Measurements from ENCODE around the gene GPR152. TPM values are rescaled to one million over a fixed set of nuclear protein-coding genes. Genes with fewer than 3 reads are reported as not detected.
"Not testable (repeated sequence)": the region's sequence is repeated elsewhere in the genome, so short reads cannot be mapped to it uniquely, and the experiment has no call there.

The GPR152 gene
- total RNA-seq, 4 donors from 2014 or later, result not detected

DNA sequence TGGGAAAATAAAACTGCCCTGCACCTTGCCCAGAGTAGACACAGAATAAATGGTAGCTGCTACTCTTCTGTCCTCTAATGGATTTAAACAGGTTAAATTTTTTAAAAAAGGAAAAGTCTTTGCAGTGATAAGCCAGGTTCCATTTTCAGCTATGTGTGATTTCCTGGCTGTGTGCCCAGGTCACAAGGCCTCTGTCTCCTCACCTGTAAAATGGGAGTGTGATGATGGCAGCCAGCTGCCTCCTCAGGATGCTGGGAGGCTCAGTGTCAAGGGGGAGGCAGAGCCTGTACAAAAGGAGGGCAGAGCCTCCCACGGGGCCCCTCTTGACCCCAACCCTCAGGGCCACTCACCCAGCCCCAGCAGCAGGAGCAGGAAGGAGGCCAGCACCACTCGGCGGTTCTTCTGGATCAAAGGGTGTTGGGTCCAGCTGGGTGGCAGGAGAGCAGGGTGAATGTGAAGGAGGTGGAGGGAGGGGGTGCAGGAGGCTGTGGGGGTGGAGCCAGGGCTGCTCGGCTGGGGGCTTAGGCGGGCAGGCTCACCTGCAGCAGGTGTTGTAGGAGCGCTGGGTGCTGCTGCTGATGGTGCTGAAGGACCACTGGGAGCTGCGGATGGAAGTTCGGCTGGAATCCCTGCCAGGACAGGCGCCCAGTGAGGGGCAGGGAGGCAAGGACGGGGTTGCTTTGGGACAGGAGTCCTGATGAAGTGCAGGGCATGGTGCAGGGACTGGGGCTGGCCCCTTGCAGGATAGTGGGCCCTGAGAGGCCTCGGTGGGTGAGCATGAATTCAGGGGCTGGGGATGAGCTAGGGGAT lies 14.6 kb upstream of the GPR152 start:
- intact Hi-C loops (cut with DNase I; ENCODE audit: low total_unique reads), result no loop called here
- WGBS, 2 donors, result 49 to 68% methylated on average over 11 of the region's 11 CpGs
- DNase-seq (ENCODE audit: low spot score in 2 of 2), result no peak
- no peak overlapping the region for H3K4me3 ChIP-seq (ENCODE audit: low read depth, poor library complexity, severe bottlenecking)
- TF ChIP-seq, protein P1, sequence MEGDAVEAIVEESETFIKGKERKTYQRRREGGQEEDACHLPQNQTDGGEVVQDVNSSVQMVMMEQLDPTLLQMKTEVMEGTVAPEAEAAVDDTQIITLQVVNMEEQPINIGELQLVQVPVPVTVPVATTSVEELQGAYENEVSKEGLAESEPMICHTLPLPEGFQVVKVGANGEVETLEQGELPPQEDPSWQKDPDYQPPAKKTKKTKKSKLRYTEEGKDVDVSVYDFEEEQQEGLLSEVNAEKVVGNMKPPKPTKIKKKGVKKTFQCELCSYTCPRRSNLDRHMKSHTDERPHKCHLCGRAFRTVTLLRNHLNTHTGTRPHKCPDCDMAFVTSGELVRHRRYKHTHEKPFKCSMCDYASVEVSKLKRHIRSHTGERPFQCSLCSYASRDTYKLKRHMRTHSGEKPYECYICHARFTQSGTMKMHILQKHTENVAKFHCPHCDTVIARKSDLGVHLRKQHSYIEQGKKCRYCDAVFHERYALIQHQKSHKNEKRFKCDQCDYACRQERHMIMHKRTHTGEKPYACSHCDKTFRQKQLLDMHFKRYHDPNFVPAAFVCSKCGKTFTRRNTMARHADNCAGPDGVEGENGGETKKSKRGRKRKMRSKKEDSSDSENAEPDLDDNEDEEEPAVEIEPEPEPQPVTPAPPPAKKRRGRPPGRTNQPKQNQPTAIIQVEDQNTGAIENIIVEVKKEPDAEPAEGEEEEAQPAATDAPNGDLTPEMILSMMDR (IDR thresholded peaks at IDR 0.05), result no peak
- TF ChIP-seq POLR2A (IDR thresholded peaks at IDR 0.05), result no peak

DNA sequence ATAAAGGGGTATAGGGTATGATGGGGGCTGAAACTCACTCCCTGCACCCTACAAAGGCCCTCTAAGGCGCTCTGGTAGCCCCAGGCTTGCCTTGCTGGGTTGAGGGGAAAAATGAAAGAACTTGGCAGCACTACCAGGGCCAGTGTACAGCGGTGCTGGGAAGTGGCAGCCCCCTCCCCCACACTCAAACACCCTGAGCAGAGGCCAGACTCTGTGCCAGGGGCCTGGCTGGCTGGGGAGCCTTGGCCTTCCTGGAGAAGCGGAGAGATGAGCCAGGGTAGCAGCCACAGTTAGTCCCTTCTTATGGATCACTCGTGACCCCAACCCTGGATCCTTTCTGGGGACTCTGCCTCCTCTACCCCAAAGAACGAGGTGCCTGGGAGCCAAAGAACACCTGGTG lies 13.8 kb upstream of the GPR152 start:
- no peak overlapping the region for H3K4me3 ChIP-seq (ENCODE audit: low read depth, poor library complexity, severe bottlenecking)
- no peak for TF ChIP-seq POLR2A (IDR thresholded peaks at IDR 0.05)
- TF ChIP-seq, protein P1 (IDR thresholded peaks at IDR 0.05), result no peak
- no peak for DNase-seq (ENCODE audit: low spot score in 2 of 2)
- 76 to 79% methylated on average over 4 to 5 of the region's 5 CpGs for WGBS, 2 donors
- intact Hi-C loops (cut with DNase I; ENCODE audit: low total_unique reads), result no loop called here

DNA sequence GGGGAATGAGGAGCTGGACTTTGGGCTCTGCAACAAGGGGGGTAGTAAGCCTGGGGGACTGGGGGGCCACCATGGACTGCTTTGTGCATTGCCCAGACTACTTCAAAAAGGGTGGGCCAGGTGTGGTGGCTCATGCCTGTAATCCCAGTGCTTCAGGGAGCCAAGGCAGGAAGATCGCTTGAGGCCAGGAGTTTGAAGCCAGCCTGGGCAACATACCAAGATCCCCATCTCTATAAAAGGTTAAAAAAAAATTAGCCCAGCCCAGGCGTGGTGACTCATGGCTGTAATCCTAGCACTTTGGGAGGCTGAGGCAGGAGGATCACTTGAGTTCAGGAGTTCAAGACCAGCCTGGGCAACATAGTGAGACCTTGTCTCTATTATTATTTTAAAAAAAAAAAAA lies 13.0 kb upstream of the GPR152 start:
- H3K4me3 ChIP-seq (ENCODE audit: low read depth, poor library complexity, severe bottlenecking); intact Hi-C loops (cut with DNase I; ENCODE audit: low total_unique reads); DNase-seq (ENCODE audit: low spot score in 2 of 2): not testable (repeated sequence)
- 38 to 40% methylated on average over 2 of the region's 2 CpGs for WGBS, 2 donors

DNA sequence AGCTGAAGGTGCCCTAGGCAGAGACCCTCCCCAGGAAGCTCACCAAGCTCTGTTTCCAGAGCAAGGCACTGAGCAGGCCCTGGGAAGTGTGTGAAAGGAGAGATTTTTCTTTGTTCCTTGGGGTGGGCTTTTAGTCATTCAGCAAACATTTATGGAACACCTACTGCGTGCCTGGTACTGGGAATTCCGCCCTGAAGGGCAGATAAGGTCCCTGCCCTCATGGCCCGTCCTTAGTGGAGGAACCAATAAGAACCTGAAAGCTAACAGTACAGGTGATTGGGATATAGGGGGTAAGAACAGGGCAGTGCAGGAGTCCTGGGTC lies 12.6 kb upstream of the GPR152 start:
- 41 to 43% methylated on average over 3 of the region's 3 CpGs for WGBS, 2 donors
- TF ChIP-seq, protein P1 (IDR thresholded peaks at IDR 0.05), result no peak
- no peak for TF ChIP-seq POLR2A (IDR thresholded peaks at IDR 0.05)
- no peak overlapping the region for H3K4me3 ChIP-seq (ENCODE audit: low read depth, poor library complexity, severe bottlenecking)
- no peak for DNase-seq (ENCODE audit: low spot score in 2 of 2)
- intact Hi-C loops (cut with DNase I; ENCODE audit: low total_unique reads), result no loop called here

DNA sequence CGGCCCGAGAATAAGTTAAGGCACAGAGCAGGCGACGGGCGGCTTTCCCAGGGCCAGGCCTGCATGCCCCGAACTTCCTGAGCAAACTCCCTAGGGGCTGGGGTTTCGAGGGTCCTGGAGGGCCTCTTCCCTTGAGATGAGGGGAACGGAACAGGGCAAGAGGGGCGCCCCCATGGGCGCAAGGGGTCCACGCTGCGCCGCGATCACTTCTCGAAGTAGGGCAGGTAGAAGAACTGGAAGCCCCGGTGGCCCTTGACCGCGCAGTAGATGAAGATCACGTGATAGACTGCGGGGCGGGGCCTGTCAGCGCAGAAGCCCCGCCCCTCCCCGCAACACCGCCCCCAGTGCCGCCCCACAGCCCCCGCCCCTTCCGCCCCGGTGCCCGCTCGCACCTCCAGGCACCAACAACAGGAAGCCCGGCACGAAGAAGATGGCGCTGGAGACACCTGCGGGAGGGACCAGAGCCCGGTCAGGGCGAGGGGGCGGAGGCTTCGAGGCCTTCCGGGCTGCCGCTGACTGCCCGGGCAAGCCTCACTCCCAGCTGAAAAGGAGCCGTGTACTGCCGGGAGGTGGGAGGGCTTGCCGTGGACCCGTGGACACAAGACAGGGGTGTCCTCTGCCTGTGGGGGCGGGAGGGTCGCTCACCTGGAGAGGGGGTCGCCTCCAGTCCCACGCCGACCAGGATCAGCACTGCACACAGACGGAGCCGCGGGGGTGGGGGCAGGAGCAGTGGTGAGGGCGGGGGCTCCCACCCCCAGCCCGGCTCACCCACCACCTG lies 12.1 kb upstream of the GPR152 start:
- WGBS, 2 donors, result 22 to 24% methylated on average over 21 to 50 of the region's 56 CpGs
- DNase-seq (ENCODE audit: low spot score in 2 of 2), result peak; percentile 84 to 97
- H3K4me3 ChIP-seq (ENCODE audit: low read depth, poor library complexity, severe bottlenecking), result peak overlapping the region; percentile 8
- intact Hi-C loops (cut with DNase I; ENCODE audit: low total_unique reads), result no loop called here
- no peak for TF ChIP-seq POLR2A (IDR thresholded peaks at IDR 0.05)
- TF ChIP-seq, protein P1 (IDR thresholded peaks at IDR 0.05), result no peak

DNA sequence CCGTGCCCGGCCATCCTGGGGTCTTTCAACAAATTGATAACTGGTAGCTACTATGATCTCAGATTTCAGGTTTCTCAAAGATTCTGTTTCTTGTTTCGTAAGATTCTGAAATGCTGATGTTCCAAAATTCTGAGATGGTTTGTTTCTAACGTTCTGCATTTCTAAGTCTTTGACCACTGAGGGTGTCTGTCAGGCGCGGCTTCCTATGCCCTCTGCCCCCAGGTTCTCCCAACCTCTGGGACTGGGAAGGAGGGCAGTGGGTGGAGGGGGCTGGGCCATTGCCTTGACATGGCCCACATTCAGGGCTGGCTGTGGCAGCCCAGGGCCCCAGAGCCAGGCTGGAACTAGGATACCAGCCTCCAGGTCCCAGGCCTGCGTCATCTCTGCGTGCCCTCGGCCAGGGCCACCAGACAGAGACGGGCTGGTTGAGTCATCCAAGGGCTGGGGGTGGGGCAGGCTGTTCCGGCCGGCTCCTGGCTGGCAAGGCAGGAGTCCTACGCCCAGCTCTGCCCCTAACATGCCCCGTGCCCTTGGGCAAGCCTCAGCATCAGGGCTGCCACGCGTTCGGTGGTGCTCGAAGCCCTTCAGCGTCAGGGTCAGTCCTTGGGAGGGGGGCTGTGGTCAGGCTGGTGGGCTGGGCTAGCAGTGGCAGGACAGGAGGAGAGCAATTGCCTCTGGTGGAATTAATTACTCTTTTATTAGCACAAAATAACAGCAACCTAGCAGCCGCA lies 11.3 kb upstream of the GPR152 start:
- TF ChIP-seq, protein P1 (IDR thresholded peaks at IDR 0.05), result no peak
- no peak for TF ChIP-seq POLR2A (IDR thresholded peaks at IDR 0.05)
- intact Hi-C loops (cut with DNase I; ENCODE audit: low total_unique reads), result no loop called here
- DNase-seq (ENCODE audit: low spot score in 2 of 2), result peak; percentile 80 to 96
- no peak overlapping the region for H3K4me3 ChIP-seq (ENCODE audit: low read depth, poor library complexity, severe bottlenecking)
- 45 to 68% methylated on average over 14 to 20 of the region's 20 CpGs for WGBS, 2 donors
